Measurements from ENCODE around the gene BCAS3.
"Not testable (repeated sequence)": the region's sequence is repeated elsewhere in the genome, so short reads cannot be mapped to it uniquely, and the experiment has no call there.

Gene BCAS3

GRCh38 chr17:61232871-61233270, 555.2 kb downstream of the BCAS3 start:
- no peak for DNase-seq (ENCODE audit: low read depth)

- no peak for DNase-seq (ENCODE audit: low read depth)
These were observed 556.5 kb downstream of the BCAS3 start for GRCh38 chr17:61233991-61234750.

- no peak for DNase-seq (ENCODE audit: low read depth)
These were observed 557.6 kb downstream of the BCAS3 start for GRCh38 chr17:61235001-61235826.

GRCh38 chr17:61235827-61236197, 558.2 kb downstream of the BCAS3 start:
- DNase-seq (ENCODE audit: low read depth), result no peak

- DNase-seq (ENCODE audit: low read depth), result no peak
These were observed 559.6 kb downstream of the BCAS3 start for GRCh38 chr17:61237275-61237674.

GRCh38 chr17:61238455-61238933, 560.8 kb downstream of the BCAS3 start:
- no peak for DNase-seq (ENCODE audit: low read depth)

- no peak for DNase-seq (ENCODE audit: low read depth)
These were observed 561.7 kb downstream of the BCAS3 start for GRCh38 chr17:61239327-61239726.

GRCh38 chr17:61239953-61240352, 562.3 kb downstream of the BCAS3 start:
- DNase-seq (ENCODE audit: low read depth), result no peak

GRCh38 chr17:61240851-61241468, 563.3 kb downstream of the BCAS3 start:
- no peak for DNase-seq (ENCODE audit: low read depth)

GRCh38 chr17:61244988-61245387, 567.3 kb downstream of the BCAS3 start:
- DNase-seq (ENCODE audit: low read depth), result not testable (repeated sequence)

GRCh38 chr17:61245706-61246135, 568.1 kb downstream of the BCAS3 start:
- DNase-seq (ENCODE audit: low read depth), result no peak

- DNase-seq (ENCODE audit: low read depth), result no peak
These were observed 569.8 kb downstream of the BCAS3 start for GRCh38 chr17:61247439-61247838.

GRCh38 chr17:61248399-61248798, 570.7 kb downstream of the BCAS3 start:
- DNase-seq (ENCODE audit: low read depth), result no peak

GRCh38 chr17:61249649-61250299, 572.1 kb downstream of the BCAS3 start:
- DNase-seq (ENCODE audit: low read depth), result no peak

GRCh38 chr17:61250335-61250890, 572.8 kb downstream of the BCAS3 start:
- no peak for DNase-seq (ENCODE audit: low read depth)

- no peak for DNase-seq (ENCODE audit: low read depth)
These were observed 574.6 kb downstream of the BCAS3 start for GRCh38 chr17:61251939-61252865.

- DNase-seq (ENCODE audit: low read depth), result no peak
These were observed 575.7 kb downstream of the BCAS3 start for GRCh38 chr17:61253362-61253761.

GRCh38 chr17:61253937-61254574, 576.4 kb downstream of the BCAS3 start:
- no peak for DNase-seq (ENCODE audit: low read depth)

- no peak for DNase-seq (ENCODE audit: low read depth)
These were observed 577.3 kb downstream of the BCAS3 start for GRCh38 chr17:61254904-61255303.

GRCh38 chr17:61255647-61256046, 578.0 kb downstream of the BCAS3 start:
- no peak for DNase-seq (ENCODE audit: low read depth)
